GM06990 (cell line): Measurements from ENCODE around the gene SGCE.

Source experiments
- DNase-seq: peaks from one replicate; pipeline ENCODE4 v3.0.0-alpha.2; 2011; ENCODE audit not compliant: insufficient read length; ENCODE audit errors: extremely low read depth
- H3K27me3 ChIP-seq: replicated peaks from 2 replicates; pipeline ENCODE4 v1.6.0; 2011; ENCODE audit warnings: low read length; ENCODE audit not compliant: control insufficient read depth, insufficient read depth
- H3K36me3 ChIP-seq: 2 replicates; pipeline ENCODE4 v1.5.1; 2011; ENCODE audit warnings: low read length; ENCODE audit not compliant: control insufficient read depth, insufficient read depth
- H3K4me3 ChIP-seq: replicated peaks from 2 replicates; pipeline ENCODE4 v1.5.1; 2011; ENCODE audit warnings: low read depth, mild to moderate bottlenecking, control low read depth, low read length
- CTCF ChIP-seq: IDR thresholded peaks from 2 replicates; pipeline ENCODE4 v1.5.1; 2011; ENCODE audit warnings: low read length, control low read depth, mild to moderate bottlenecking, inconsistent platforms; ENCODE audit not compliant: insufficient read depth, poor library complexity, severe bottlenecking

SGCE gene

GRCh38 chr7:94559972-94560371, 96.0 kb downstream of the SGCE start:
- TF ChIP-seq CTCF = no peak
- Histone ChIP-seq H3K4me3 (no peak overlapping the region), H3K27me3 (no peaks in the 10 kb centered on the region), H3K36me3 (no peaks in the 10 kb centered on the region)
- no peak for DNase-seq

GRCh38 chr7:94557215-94557614, 98.7 kb downstream of the SGCE start:
- no peak for TF ChIP-seq CTCF
- Histone ChIP-seq H3K36me3 (no peaks in the 10 kb centered on the region), H3K27me3 (no peaks in the 10 kb centered on the region), H3K4me3 (no peak overlapping the region)
- no peak for DNase-seq

GRCh38 chr7:94556028-94556427, 99.9 kb downstream of the SGCE start:
- Histone ChIP-seq H3K27me3 (no peaks in the 10 kb centered on the region), H3K36me3 (no peaks in the 10 kb centered on the region), H3K4me3 (no peak overlapping the region)
- TF ChIP-seq CTCF = no peak
- peak; percentile 44 for DNase-seq

GRCh38 chr7:94547126-94547525, 108.8 kb downstream of the SGCE start:
- Histone ChIP-seq H3K36me3 (no peaks in the 10 kb centered on the region), H3K4me3 (no peak overlapping the region), H3K27me3 (no peaks in the 10 kb centered on the region)
- no peak for TF ChIP-seq CTCF
- no peak for DNase-seq

GRCh38 chr7:94540428-94540827, 115.5 kb downstream of the SGCE start:
- TF ChIP-seq CTCF = no peak
- no peak overlapping the region for H3K4me3 ChIP-seq
- H3K36me3 ChIP-seq = no peaks in the 10 kb centered on the region
- no peaks in the 10 kb centered on the region for H3K27me3 ChIP-seq
- DNase-seq = no peak
